CD4-positive, alpha-beta T cell treated with Interleukin-2 at 100 ng/mL for 4 hours (primary cell): Measurements from ENCODE around the gene APOBEC3B.
"Not testable (repeated sequence)": the region's sequence is repeated elsewhere in the genome, so short reads cannot be mapped to it uniquely, and the experiment has no call there.

ENCODE experiments used
- DNase-seq: peaks from one replicate; pipeline ENCODE4 v3.0.0-alpha.2; 2020; ENCODE audit warnings: low spot score

APOBEC3B gene

DNA sequence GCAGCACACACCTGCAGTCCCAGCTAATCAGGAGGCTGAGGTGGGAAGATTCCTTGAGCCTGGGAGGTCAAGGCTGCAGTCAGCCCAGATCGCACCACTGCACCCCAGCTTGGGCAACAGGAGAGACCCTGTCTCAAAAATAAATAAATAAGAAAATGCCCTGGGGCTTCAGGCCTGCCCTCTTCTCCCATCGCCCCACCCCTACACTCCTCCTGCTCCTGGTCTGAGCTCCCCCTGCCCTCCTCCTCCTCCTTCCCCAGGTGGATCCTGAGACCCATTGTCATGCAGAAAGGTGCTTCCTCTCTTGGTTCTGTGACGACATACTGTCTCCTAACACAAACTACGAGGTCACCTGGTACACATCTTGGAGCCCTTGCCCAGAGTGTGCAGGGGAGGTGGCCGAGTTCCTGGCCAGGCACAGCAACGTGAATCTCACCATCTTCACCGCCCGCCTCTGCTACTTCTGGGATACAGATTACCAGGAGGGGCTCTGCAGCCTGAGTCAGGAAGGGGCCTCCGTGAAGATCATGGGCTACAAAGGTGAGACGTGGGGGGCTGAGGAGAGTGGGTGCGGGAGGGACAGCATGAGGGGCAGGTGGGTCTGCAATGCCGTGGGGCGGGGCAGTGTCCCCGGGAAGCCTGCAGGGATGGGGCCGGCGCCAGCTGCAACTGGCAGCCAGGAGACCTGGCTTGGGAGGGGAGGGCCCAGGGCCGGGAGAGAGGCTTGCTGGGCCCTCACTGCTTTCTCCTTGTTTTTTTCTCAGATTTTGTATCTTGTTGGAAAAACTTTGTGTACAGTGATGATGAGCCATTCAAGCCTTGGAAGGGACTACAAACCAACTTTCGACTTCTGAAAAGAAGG lies 49.5 kb downstream of the APOBEC3B start:
- DNase-seq, result not testable (repeated sequence)

DNA sequence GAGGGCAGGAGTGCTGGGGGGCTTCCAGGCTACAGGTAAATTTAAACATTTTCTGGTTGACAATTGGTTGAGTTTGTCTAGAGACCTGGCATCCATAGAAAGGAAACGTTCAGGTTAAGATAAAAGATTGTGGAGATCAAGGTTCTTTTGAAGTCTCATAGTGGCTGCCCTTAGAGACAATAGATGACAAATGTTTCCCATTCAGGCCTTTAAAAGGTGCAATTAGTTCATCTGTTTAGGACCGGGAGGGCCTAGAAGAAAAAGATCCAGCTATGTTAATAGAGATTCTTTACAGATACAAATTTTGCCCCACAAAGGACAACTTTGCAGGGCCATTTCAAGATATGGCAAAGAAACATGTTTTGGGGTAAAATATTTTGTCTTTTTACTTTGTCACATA lies 54.9 kb downstream of the APOBEC3B start:
- not testable (repeated sequence) for DNase-seq

DNA sequence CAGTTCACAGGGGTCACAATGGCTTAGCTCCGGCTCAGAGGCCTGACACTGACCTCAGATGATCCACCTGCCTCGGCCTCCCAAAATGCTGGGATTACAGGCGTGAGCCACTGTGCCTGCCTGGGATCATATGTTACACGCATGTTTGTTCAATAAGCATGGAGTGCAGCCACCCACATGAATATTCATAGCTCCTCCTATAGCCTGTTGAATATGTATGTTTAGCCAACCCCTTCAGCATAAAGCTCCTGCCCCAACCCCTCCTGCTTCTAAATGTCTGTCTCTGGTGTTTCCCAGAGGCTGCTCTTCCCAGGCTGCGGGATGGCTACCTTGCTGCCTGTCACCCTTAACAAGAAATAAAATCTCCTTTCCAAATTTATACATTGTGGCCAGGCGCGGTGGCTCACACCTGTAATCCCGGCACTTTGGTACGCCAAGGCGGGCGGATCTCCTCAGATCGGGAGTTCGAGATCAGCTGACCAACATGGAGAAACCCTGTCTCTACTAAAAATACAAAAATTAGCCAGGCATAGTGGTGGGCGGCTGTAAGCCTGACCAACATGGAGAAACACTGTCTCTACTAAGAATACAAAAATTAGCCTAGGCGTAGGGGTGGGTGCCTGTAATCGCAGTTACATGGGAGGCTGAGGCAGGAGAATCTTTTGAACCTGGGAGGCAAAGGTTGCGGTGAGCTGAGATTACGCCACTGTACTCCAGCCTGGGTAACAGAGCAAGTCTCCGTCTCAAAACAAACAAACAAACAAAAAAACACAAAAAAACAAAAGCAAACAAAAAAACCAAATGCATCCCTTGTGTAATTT lies 57.4 kb downstream of the APOBEC3B start:
- DNase-seq, result no peak

DNA sequence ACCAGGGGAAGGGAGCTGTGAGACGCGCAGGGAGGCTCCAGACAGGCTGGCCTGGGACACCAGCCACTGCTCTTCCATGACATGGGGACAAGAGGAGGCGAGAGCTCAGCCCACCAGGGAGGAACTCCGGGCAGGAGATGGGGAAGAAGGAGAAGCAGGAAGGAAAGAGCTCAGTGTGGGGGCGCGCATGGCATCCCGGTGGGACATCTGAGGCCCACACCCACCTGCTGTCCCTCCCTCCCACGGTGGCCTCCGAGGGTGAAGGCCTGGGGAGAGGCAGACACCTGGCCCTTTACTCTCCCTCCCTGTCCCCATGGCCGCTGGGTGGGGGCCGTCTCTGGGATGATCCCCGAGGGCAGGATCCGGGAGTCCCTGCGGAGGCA lies 58.0 kb downstream of the APOBEC3B start:
- DNase-seq, result not testable (repeated sequence)

DNA sequence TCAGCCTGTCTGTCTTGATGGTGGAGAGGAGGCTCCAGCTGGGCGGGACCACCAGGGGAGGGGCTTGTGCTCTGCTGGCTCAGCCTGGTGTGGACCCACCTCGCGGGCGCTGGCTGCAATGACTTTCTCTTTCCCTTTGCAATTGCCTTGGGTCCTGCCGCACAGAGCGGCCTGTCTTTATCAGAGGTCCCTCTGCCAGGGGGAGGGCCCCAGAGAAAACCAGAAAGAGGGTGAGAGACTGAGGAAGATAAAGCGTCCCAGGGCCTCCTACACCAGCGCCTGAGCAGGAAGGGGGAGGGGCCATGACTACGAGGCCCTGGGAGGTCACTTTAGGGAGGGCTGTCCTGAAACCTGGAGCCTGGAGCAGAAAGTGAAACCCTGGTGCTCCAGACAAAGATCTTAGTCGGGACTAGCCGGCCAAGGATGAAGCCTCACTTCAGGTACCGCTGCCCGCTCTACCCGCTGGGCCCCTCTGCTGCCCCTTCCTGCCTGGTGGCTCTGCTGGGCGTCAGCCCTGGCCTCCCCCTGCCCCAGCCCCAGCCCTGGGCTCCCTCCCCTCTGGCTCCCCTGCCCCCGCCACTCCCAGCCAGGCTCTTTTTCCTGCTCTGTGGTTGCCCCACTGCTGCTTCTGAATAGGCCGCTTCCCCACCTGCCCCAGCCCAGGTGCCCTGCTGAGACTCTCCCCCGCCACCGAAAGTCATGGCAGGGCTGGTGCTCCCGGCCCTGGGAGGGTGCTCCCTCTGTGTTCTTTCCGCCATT lies 58.6 kb downstream of the APOBEC3B start, which contains the start of gene APOBEC3F:
TSS of gene APOBEC3F (plus strand) at position 327 of the 759 bp plus-strand sequence. CDS start at position 424, 97 bp downstream.
- peak; percentile 87 for DNase-seq

DNA sequence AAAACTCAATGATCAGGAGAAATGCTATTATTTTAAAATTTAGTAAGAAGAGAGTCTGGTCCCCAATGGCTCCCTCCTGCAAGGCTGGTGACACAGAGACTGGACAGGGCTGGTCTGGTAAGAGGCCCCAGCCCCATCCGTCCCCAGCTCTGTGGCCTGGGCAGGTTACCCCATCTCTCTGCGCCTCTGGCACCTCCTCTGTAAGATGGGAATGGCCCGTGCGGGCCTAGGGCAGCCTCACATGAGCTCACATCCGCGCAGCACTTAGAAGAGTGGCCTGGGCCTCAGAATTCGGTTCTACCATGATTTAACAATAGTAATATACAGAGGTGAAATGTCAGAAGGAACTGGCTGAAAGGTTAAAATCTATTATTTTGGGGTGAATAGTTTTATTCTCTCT lies 59.8 kb downstream of the APOBEC3B start:
- no peak for DNase-seq
